Peyer's patch (tissue), 4 donors: ENCODE measurements around the gene NOL3. TPM values are rescaled to one million over a fixed set of nuclear protein-coding genes. Genes with fewer than 3 reads are reported as not detected.
A peak's percentile ranks its signal among the peaks of the same experiment; 100 is the strongest.

Experiments used
- DNase-seq, 3 donors: peaks; one replicate each; pipeline ENCODE4 v3.0.0-alpha.2; 2017 to 2019
- H3K27ac ChIP-seq, 4 donors: fragments of 200-600 bp; sonication (generic); one replicate each; pipeline ENCODE4 v1.5.1; 2016 to 2019
- H3K27me3 ChIP-seq, 2 donors: fragments of 200-600 bp; sonication (generic); one replicate each; pipeline ENCODE4 v1.5.1; 2019
- H3K36me3 ChIP-seq, 3 donors: fragments of 200-600 bp; sonication (generic); one replicate each; pipeline ENCODE4 v1.5.1; 2016 to 2019
- H3K4me1 ChIP-seq, 4 donors: fragments of 200-600 bp; sonication (generic); one replicate each; pipeline ENCODE4 v1.5.1; 2016 to 2019
- H3K4me3 ChIP-seq, 4 donors: fragments of 200-600 bp; sonication (generic); 1 replicate in 3 of 4; 2 replicates in 1 of 4; pipeline ENCODE4 v1.5.1; 2016 to 2019; ENCODE audit warnings: mild to moderate bottlenecking in 1 of 4
- H3K9me3 ChIP-seq, 4 donors: fragments of 200-600 bp; sonication (generic); one replicate each; pipeline ENCODE4 v1.5.1; 2016 to 2019; ENCODE audit warnings: mild to moderate bottlenecking in 1 of 4
- CTCF ChIP-seq, 6 experiments: fragments of 450-650 bp in 4 of 6; fragments of 200-600 bp in 2 of 6; sonication (generic) in 1 of 6; IDR thresholded peaks; one replicate each; pipeline ENCODE4 v1.5.1; 2017 to 2019; ENCODE audit warnings: antibody characterized with exemption in 6 of 6, mild to moderate bottlenecking in 3 of 6, moderate library complexity in 1 of 6
- POLR2A ChIP-seq, 2 donors: fragments of 450-650 bp; IDR thresholded peaks; one replicate each; pipeline ENCODE4 v1.5.1; 2017; ENCODE audit warnings: antibody characterized with exemption in 2 of 2, mild to moderate bottlenecking in 2 of 2, moderate library complexity in 2 of 2
- total RNA-seq, 4 donors: library from RNA; depleted of rRNA; stranded (reverse); fragments of >200 nt; gene quantifications; one replicate each; pipeline ENCODE4 v1.1.0, GENCODE V29; 2016

NOL3 gene
- total RNA-seq, 4 donors from 2014 or later = 24.4 to 65.2 (median 34.1) TPM

GRCh38 chr16:67188798-67189197 lies 18.5 kb downstream of the NOL3 start:
- TF ChIP-seq CTCF (IDR thresholded peaks at IDR 0.05) = no peak
- H3K27me3 ChIP-seq = no peaks in the 10 kb centered on the region
- DNase-seq = no peak

GRCh38 chr16:67190041-67190440 lies 19.7 kb downstream of the NOL3 start, which contains the start of gene EXOC3L1:
Gene EXOC3L1, minus strand, starts transcription at chr16:67190136. Its CDS starts 460 bp downstream, at chr16:67189676.
- Histone ChIP-seq H3K4me1 (peaks cover 3 to 38% (median 20%) of the 10 kb centered on the region in 4 donors), H3K9me3 (no peaks in the 10 kb centered on the region), H3K36me3 (peaks cover 0 to 11% (median 0%) of the 10 kb centered on the region in 3 donors), H3K27ac (peak within 1 kb of the TSS in 1 of 4 donors; percentile 8), H3K27me3 (no peaks in the 10 kb centered on the region), H3K4me3 (no peak within 1 kb of the TSS)
- TF ChIP-seq POLR2A (IDR thresholded peaks at IDR 0.05) (no peak), CTCF (IDR thresholded peaks at IDR 0.05) (no peak)
- no peak for DNase-seq

More at GRCh38 chr16:67188798-67189197, 18.5 kb downstream of the NOL3 start:
- H3K27ac ChIP-seq = no peak overlapping the region
- peaks cover 3 to 43% (median 28%) of the 10 kb centered on the region in 4 donors for H3K4me1 ChIP-seq
- H3K9me3 ChIP-seq = no peaks in the 10 kb centered on the region
- H3K36me3 ChIP-seq = no peaks in the 10 kb centered on the region
- H3K4me3 ChIP-seq = no peak overlapping the region

- no peak for DNase-seq
- H3K27ac ChIP-seq = peak overlapping the region in 1 of 4 donors; percentile 8
- TF ChIP-seq POLR2A (IDR thresholded peaks at IDR 0.05) (no peak), CTCF (IDR thresholded peaks at IDR 0.05) (no peak)
- no peaks in the 10 kb centered on the region for H3K9me3 ChIP-seq
- H3K27me3 ChIP-seq = no peaks in the 10 kb centered on the region
- H3K4me3 ChIP-seq = no peak overlapping the region
- H3K36me3 ChIP-seq = peaks cover 0 to 18% (median 0%) of the 10 kb centered on the region in 3 donors
- peaks cover 0 to 32% (median 15%) of the 10 kb centered on the region in 4 donors for H3K4me1 ChIP-seq
Observed at GRCh38 chr16:67190448-67191399, 20.4 kb downstream of the NOL3 start.

- peak overlapping the region; percentile 56 to 98 (median 88) for H3K4me3 ChIP-seq
- DNase-seq = no peak
- H3K9me3 ChIP-seq = no peaks in the 10 kb centered on the region
- no peaks in the 10 kb centered on the region for H3K27me3 ChIP-seq
- H3K4me1 ChIP-seq = peaks cover 0 to 27% (median 15%) of the 10 kb centered on the region in 4 donors
- TF ChIP-seq POLR2A (IDR thresholded peaks at IDR 0.05) (no peak), CTCF (IDR thresholded peaks at IDR 0.05) (no peak)
- peaks cover 0 to 26% (median 0%) of the 10 kb centered on the region in 3 donors for H3K36me3 ChIP-seq
- peak overlapping the region in 1 of 4 donors; percentile 81 for H3K27ac ChIP-seq
Observed at GRCh38 chr16:67191411-67191994, 21.2 kb downstream of the NOL3 start.

GRCh38 chr16:67191995-67192681 lies 21.8 kb downstream of the NOL3 start, which contains the start of gene E2F4:
Gene E2F4, plus strand, starts transcription at chr16:67192155. Its CDS starts 73 bp downstream, at chr16:67192228.
- TF ChIP-seq POLR2A (IDR thresholded peaks at IDR 0.05) = peak; percentile 42 to 77
- no peak for TF ChIP-seq CTCF (IDR thresholded peaks at IDR 0.05)
- Histone ChIP-seq H3K27ac (peak within 1 kb of the TSS; percentile 56 to 81 (median 70)), H3K36me3 (peaks cover 0 to 32% (median 0%) of the 10 kb centered on the region in 3 donors), H3K4me3 (peak within 1 kb of the TSS; percentile 56 to 98 (median 88)), H3K9me3 (no peaks in the 10 kb centered on the region), H3K27me3 (no peaks in the 10 kb centered on the region), H3K4me1 (peaks cover 0 to 27% (median 15%) of the 10 kb centered on the region in 4 donors)
- DNase-seq = peak; percentile 90 to 96 (median 93)
